ENCODE results near the gene SELENOH.

SELENOH gene

GRCh38 chr11:57746920-57747319, 5.6 kb downstream of the SELENOH start:
- DNase-seq (ENCODE audit: low spot score): no peak

DNA sequence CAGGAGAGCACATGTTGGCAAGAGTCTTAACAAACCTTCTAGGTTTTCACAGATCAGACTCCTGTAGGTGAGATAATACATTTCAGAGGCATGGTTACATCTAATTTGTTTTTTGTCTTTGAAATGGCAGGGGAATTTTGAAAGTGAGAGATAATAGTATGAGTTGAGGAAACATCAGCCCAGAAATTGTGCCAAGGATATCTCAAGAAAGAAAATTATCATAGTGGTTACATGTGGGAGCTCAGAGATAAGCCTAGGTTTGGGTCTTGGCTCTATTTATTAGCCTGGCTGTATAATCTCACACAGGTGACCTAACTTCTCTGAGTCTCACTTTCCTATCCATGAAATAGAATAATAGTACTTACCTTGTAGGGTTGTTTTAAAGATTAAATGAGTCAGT, 9.9 kb downstream of the SELENOH start:
- DNase-seq (ENCODE audit: low spot score): no peak

DNA sequence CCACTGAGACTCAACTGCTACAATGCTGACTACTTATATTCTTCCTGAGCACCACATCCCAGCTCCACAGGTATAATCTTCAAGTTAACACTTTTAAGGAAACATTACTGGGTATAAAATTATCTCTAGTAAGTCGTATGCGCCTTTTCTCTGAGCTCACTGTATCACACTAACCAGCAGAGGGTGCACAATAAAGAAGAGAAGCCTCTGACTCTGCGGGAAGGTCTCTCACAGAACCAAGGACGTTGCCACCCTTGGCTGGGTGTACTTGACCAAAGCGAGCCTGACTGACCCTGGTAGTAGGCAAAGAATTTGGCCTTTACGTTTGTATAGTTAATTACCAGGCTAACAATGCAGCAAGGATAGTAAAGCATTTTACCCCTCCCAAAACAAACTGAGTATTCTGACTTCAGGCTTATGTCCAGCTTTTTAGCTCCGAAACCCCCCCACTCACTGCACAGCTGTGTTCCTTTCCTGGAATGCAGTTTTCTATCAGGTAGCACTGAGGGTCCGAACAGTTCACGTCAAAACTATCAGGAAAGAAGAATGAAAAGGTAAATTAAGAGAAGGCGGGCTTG, 10.5 kb downstream of the SELENOH start, which contains the start of gene BTBD18:
BTBD18 (minus strand) TSS at position 144 of the 578 bp plus-strand sequence. CDS start 631 bp downstream, outside the sequence.
- peak; percentile 26 for DNase-seq (ENCODE audit: low spot score)

- no peak for DNase-seq (ENCODE audit: low spot score)
Observed at GRCh38 chr11:57752954-57753353, 11.7 kb downstream of the SELENOH start.

- no peak for DNase-seq (ENCODE audit: low spot score)
Observed at GRCh38 chr11:57758174-57758573, 16.9 kb downstream of the SELENOH start.

DNA sequence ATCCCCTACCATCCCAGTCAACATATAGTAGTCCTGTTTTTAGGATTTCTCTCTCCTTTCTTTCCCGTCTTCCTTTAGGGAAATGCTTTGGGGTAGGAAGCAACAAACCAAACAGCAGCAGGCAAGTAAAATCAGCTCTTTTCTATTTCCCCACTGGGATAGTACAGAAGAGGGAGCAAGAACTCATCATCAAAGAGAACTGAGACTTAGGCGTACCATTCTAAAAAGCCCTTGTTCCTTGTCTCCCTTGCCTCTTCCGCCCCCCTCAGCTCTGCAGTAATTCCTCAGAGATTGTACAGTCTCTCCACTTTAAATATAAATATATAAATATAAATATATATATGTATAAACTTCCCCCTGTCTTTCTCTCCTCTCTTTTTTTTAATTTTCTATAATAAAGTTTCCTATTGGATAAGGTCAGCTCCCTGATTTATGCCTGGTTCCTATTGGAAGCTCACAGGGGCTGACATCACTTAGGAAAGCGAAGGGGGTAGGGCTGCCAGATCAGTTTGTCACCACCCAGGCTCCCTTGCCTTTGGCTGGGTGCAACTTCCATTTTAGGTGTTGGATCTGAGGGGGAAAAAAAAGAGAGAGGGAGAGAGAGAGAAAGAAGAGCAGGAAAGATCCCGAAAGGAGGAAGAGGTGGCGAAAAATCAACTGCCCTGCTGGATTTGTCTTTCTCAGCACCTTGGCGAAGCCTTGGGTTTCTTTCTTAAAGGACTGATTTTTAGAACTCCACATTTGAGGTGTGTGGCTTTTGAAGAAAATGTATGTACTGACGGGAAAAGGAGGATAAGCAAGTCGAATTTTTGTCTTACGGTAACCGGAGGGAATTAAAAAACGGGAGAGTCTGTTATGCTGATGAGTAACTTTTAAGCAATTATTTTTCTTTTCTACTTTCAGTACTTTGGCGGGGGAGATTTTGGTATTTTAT, 20.3 kb downstream of the SELENOH start, which contains the start of gene CTNND1:
CTNND1 (plus strand) TSS at position 502 of the 934 bp plus-strand sequence. CDS start 29,677 bp downstream, outside the sequence.
- peak; percentile 97 for DNase-seq (ENCODE audit: low spot score)

DNA sequence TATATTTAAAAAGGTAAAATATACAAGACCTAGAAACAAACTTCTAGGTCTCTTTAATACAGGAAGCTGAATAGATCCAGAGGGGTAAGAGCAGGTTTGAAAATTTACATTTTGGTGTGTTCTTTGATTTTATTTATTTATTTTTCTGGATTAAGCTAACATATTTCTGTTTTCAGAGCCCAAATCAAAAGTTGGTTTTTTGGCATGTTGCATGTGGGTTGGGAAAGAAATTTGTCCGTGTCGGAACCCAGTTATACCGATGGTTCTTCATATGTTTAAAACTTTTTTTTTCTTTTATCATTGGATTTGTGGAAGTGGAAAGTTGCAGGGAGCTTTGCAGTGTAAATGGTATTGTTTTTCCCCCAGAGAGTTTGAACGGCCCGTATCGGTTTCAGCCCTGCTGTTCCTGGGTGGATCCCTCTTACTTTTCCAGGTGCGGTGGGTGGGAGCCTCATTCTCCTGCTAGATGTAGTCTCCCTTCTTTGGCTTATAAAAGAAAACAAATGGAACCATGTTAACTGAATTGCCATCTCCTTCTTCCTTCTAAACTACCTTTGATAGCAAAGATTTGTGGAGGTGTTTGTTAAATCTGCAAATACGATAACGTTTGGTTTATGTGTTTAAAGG, 21.1 kb downstream of the SELENOH start:
- DNase-seq (ENCODE audit: low spot score): no peak

- DNase-seq (ENCODE audit: low spot score): peak; percentile 46
Observed at GRCh38 chr11:57763568-57763967, 22.3 kb downstream of the SELENOH start.

DNA sequence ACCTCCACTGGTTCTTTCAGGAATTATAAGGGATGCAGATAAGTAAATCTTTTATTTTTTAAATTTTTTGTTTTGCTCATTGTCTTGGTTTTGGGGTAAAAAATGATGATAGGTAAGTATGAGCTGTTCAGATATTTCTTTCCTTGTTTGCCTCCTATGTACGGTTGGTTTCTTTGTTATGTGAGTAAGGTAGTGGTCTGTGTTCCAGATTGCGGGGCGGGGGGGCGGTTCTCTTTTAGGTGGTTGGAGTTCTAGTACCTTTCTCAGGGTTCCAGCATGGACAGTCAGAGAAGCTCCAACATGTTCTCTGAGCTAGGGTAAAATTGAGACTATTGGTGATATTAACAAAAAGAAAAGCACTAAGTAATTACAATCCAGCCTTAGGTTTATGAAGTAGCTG, 22.7 kb downstream of the SELENOH start:
- no peak for DNase-seq (ENCODE audit: low spot score)

DNA sequence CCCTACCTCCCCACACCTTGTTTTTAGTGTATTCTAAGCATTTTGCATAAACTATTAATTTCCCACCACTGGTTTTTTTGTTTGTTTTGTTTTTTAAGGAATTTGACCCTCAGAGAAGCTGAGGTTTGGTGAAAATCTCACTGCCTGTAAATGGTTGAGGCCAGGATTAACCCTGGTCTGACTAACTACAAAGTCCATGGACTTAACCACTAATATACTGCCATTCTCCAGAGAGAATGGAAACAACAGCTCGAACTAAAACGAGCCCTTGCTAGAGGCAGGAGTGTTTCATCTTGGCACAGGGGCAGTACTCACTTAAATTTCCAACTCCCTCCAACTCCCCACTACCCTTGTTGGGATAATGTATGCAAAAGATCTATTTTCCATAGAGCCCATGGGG, 23.3 kb downstream of the SELENOH start:
- no peak for DNase-seq (ENCODE audit: low spot score)

- no peak for DNase-seq (ENCODE audit: low spot score)
Observed at GRCh38 chr11:57764972-57765371, 23.7 kb downstream of the SELENOH start.

- DNase-seq (ENCODE audit: low spot score): no peak
Observed at GRCh38 chr11:57770793-57771192, 29.5 kb downstream of the SELENOH start.

DNA sequence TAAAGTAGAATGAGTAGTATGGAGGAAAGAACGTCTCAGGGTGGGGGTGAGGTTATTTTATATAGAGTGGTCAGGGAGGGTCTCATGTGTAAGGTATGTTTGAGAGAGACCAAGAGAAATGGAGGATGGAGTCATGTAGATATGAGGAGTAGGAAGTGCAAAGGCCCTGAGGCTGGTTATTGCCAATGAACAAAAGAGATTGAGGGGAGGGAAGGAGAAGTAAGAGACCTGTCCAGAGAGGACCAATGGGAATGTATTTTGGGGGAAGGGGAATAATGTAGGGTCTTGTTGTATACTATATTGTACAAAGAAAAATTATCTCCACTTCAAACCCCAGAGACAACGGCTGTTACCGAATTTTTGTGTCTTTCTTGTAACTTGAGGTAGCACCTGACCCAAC, 30.1 kb downstream of the SELENOH start:
- no peak for DNase-seq (ENCODE audit: low spot score)

- no peak for DNase-seq (ENCODE audit: low spot score)
Observed at GRCh38 chr11:57772562-57772961, 31.3 kb downstream of the SELENOH start.

GRCh38 chr11:57773026-57773598, 31.8 kb downstream of the SELENOH start:
- no peak for DNase-seq (ENCODE audit: low spot score)

GRCh38 chr11:57775491-57775890, 34.2 kb downstream of the SELENOH start:
- DNase-seq (ENCODE audit: low spot score): no peak

GRCh38 chr11:57776031-57776521, 34.8 kb downstream of the SELENOH start:
- DNase-seq (ENCODE audit: low spot score): no peak

GRCh38 chr11:57776577-57777210, 35.4 kb downstream of the SELENOH start:
- no peak for DNase-seq (ENCODE audit: low spot score)

GRCh38 chr11:57777969-57778317, 36.7 kb downstream of the SELENOH start:
- no peak for DNase-seq (ENCODE audit: low spot score)

DNA sequence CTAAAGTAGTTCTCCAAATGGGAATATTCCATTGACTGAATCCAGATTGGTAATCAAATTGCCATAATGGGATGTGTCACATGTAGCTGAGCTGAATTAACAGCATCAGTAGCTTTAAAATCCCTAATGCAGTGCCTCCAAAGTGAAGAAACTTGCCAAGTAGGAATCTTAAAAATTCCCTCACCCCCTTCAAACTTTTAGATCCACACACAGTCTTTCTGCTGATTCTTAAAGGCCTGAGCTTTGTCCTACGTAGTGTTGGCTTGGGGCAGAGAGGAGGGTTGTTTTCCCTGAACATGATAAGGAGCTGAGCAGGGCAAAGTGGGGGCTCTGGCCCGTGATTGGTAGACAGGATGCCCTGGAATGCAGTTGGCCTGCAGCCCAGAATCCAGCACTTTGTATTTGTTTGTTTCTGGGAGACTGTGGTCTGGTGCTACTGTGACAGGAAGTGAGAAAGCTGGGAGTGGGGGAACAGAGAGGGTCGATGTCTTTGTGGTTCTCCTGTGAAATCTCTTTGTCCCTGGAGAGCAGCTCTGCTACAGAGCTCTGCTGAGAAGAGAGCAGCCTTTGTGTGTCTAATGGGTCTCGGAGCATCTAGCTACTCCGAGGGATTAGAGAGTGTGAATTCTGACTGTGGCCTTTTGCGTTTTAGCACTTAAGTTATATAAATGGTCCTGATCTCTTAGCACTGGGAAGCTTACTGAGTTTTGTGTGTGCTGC, 37.2 kb downstream of the SELENOH start:
- DNase-seq (ENCODE audit: low spot score): peak; percentile 60

- no peak for DNase-seq (ENCODE audit: low spot score)
Observed at GRCh38 chr11:57779276-57779675, 38.0 kb downstream of the SELENOH start.
